ENCODE data around the gene CCDC197.

The CCDC197 gene

DNA sequence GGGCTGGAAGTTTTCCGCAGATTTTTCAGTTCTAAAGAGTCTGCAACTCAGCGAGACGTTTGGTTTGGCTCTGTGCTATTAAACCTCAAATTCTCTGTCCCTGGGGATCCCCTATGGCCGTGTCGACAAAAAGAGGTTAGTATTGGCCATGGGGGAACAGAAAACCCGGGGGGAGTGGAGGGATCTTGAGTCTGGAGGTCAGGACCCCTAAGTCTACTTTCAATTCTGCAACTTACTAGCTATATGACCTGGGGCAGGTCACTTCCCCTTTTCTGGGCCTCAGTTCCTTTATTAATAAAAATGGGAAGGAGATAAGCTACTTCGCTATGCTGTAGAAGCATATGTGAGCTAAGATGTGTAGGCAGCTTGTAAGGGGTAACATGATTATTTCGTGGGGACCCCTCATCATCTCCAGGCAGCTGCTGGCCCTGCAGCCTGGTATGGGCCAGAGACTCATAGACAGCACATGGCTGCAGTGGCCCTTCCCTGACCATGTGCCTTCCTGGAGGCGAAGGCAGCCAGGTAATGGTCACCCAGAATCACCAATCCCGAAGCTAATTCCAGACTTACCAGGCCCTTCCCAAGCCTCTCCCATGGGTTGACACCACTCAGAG is 29.4 kb upstream of the CCDC197 start:
- no peaks in the 10 kb centered on the region for H3K36me3 ChIP-seq (ENCODE audit: insufficient read depth)
- no peak overlapping the region for H3K27ac ChIP-seq
- H3K79me2 ChIP-seq (ENCODE audit: insufficient read depth, low read depth) = no peaks in the 10 kb centered on the region
- TF ChIP-seq, protein P1, sequence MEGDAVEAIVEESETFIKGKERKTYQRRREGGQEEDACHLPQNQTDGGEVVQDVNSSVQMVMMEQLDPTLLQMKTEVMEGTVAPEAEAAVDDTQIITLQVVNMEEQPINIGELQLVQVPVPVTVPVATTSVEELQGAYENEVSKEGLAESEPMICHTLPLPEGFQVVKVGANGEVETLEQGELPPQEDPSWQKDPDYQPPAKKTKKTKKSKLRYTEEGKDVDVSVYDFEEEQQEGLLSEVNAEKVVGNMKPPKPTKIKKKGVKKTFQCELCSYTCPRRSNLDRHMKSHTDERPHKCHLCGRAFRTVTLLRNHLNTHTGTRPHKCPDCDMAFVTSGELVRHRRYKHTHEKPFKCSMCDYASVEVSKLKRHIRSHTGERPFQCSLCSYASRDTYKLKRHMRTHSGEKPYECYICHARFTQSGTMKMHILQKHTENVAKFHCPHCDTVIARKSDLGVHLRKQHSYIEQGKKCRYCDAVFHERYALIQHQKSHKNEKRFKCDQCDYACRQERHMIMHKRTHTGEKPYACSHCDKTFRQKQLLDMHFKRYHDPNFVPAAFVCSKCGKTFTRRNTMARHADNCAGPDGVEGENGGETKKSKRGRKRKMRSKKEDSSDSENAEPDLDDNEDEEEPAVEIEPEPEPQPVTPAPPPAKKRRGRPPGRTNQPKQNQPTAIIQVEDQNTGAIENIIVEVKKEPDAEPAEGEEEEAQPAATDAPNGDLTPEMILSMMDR (conservative IDR thresholded peaks at IDR 0.05; ENCODE audit: low read depth, low read length) = no peak
- H2AFZ ChIP-seq (ENCODE audit: low read depth) = no peak overlapping the region
- H3K27me3 ChIP-seq (ENCODE audit: insufficient read depth, low read depth) = no peaks in the 10 kb centered on the region
- H4K20me1 ChIP-seq (ENCODE audit: insufficient read depth) = no peaks in the 10 kb centered on the region
- no peak overlapping the region for H3K4me2 ChIP-seq
- no peak overlapping the region for H3K9ac ChIP-seq
- H3K4me3 ChIP-seq (IDR thresholded peaks at IDR 0.05; ENCODE audit: insufficient read depth, low read depth, low read length) = no peak overlapping the region
- peaks cover 90% of the 10 kb centered on the region for H3K4me1 ChIP-seq (ENCODE audit: low read depth, poor library complexity, severe bottlenecking)

DNA sequence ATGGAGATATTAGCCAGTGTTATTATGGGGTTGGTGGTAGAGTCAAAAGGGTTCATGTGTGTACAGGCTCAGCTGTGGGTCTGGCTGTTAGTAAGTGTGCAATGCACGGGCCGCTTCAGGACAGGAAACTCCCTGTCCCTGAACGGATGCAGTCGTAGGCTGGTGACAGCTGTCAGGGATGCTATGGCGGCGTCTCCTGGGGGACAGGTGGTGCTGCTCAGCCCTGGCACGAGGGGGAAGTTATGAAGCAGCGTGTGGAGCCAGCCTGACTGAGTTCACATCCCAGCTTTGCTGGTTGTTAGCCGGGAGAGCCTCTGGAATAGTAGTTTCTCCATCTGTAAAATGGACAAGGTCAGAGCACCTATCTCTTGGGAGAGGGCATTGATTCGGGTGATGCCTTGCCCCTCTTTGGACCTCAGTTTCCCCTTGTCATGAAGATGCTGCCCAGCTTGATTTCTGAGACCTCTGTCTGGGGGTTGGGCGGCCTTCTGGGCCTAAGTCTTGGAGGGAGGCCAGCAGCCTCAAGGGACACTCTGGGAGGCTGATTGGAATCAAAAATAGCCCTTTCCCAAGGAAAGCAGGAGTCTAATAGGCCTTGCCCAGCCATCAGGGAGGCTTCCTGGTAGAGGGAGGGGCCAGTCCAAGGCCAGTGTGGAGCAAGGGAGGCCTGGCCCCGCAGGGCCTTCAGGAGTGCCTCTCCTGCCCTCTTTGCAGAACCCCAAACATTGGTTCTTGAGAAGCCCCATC is 27.8 kb upstream of the CCDC197 start:
- Histone ChIP-seq H3K36me3 (ENCODE audit: insufficient read depth) (no peaks in the 10 kb centered on the region), H3K4me3 (IDR thresholded peaks at IDR 0.05; ENCODE audit: insufficient read depth, low read depth, low read length) (no peak overlapping the region), H3K9ac (no peak overlapping the region), H3K27ac (no peak overlapping the region), H4K20me1 (ENCODE audit: insufficient read depth) (no peaks in the 10 kb centered on the region), H3K79me2 (ENCODE audit: insufficient read depth, low read depth) (no peaks in the 10 kb centered on the region), H3K27me3 (ENCODE audit: insufficient read depth, low read depth) (no peaks in the 10 kb centered on the region), H3K4me2 (no peak overlapping the region), H3K4me1 (ENCODE audit: low read depth, poor library complexity, severe bottlenecking) (peaks cover 90% of the 10 kb centered on the region), H2AFZ (ENCODE audit: low read depth) (no peak overlapping the region)
- TF ChIP-seq, protein P1 (conservative IDR thresholded peaks at IDR 0.05; ENCODE audit: low read depth, low read length) = no peak

DNA sequence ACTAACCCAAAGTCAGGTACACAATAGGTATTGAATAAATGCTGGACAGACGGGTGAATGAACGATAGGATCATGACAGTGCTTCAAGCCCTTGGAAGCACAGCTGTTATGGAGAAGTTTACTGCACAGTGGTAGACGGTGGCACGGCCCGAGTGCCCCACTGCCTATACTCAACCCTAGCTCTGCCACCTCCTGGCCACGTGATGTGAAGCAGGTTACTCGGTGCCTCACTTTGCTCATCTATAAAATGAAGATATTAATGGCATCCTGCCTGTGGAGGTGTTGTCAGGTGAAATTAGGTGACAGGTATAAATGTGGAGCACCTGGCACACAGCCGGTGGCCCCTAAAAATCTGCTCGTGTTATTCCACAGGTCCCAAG is 26.5 kb upstream of the CCDC197 start:
- H2AFZ ChIP-seq (ENCODE audit: low read depth) = peak overlapping the region; percentile 32; the same call in 1 of the 2 replicates
- H3K4me3 ChIP-seq (IDR thresholded peaks at IDR 0.05; ENCODE audit: insufficient read depth, low read depth, low read length) = no peak overlapping the region
- no peaks in the 10 kb centered on the region for H3K27me3 ChIP-seq (ENCODE audit: insufficient read depth, low read depth)
- peak overlapping the region; percentile 37; the same call in 1 of the 2 replicates for H3K27ac ChIP-seq
- H3K4me2 ChIP-seq = peak overlapping the region; percentile 70
- no peaks in the 10 kb centered on the region for H4K20me1 ChIP-seq (ENCODE audit: insufficient read depth)
- H3K79me2 ChIP-seq (ENCODE audit: insufficient read depth, low read depth) = no peaks in the 10 kb centered on the region
- H3K36me3 ChIP-seq (ENCODE audit: insufficient read depth) = no peaks in the 10 kb centered on the region
- 0 out of 2 replicates have a peak overlapping the region, but pooled peaks have one; percentile 14 for H3K9ac ChIP-seq
- H3K4me1 ChIP-seq (ENCODE audit: low read depth, poor library complexity, severe bottlenecking) = peaks cover 93% of the 10 kb centered on the region
- TF ChIP-seq, protein P1 (conservative IDR thresholded peaks at IDR 0.05; ENCODE audit: low read depth, low read length) = peak; percentile 34; the same call in 1 of the 2 replicates

DNA sequence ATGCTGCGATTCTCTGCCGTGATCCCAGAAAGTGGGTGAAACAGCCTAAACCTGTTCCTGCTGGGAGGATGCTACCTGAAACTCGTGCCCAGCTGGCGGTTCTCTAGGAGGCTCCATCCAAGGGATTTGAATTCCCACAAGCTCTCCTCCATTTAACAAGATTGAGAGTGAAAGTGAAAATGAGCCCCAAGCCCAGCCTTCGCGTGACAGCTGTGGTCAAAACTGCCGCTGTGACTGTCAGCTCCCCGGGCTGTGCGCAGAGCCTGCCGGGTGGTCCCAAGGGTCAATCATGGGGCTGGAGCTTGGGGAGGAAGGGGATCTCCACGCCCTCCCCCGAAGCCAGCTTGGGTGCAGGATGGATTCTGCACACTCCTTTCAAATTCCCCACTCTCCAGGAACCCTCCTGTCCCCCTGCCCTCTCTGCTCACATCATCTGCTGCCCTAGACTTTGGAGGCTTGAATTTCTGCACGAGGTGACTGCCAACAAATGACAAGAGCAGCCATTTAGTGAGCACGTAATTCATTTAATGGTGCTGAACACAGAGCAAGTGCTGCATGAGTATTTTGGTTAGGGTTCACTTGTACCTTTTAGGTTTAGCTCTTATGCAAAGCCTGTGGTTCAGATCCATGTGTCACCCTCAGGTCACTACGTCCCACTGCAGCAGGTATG is 26.0 kb upstream of the CCDC197 start:
- Histone ChIP-seq H3K4me2 (peak overlapping the region; percentile 70), H3K27ac (peak overlapping the region; percentile 37), H4K20me1 (ENCODE audit: insufficient read depth) (no peaks in the 10 kb centered on the region), H3K27me3 (ENCODE audit: insufficient read depth, low read depth) (no peaks in the 10 kb centered on the region), H3K4me3 (IDR thresholded peaks at IDR 0.05; ENCODE audit: insufficient read depth, low read depth, low read length) (no peak overlapping the region), H3K79me2 (ENCODE audit: insufficient read depth, low read depth) (no peaks in the 10 kb centered on the region), H3K4me1 (ENCODE audit: low read depth, poor library complexity, severe bottlenecking) (peaks cover 95% of the 10 kb centered on the region), H3K36me3 (ENCODE audit: insufficient read depth) (no peaks in the 10 kb centered on the region), H2AFZ (ENCODE audit: low read depth) (peak overlapping the region; percentile 32; the same call in 1 of the 2 replicates), H3K9ac (peak overlapping the region; percentile 14; the same call in 1 of the 2 replicates)
- TF ChIP-seq, protein P1 (conservative IDR thresholded peaks at IDR 0.05; ENCODE audit: low read depth, low read length) = 0 out of 2 replicates have a peak, but pooled peaks have one; percentile 13

Measured in KMS-11 (cell line).